HepG2 (cell line): Measurements from ENCODE around the gene SLC16A11. TPM values are rescaled to one million over a fixed set of nuclear protein-coding genes. Genes with fewer than 3 reads are reported as not detected.
A peak's percentile ranks its signal among the peaks of the same experiment; 100 is the strongest.

ENCODE experiments used
- BRD4 ChIP-seq: sonication (generic); formaldehyde crosslinking; IDR thresholded peaks from 2 replicates; pipeline ENCODE4 v1.4.0; 2020; ENCODE audit warnings: missing genetic modification reagents
- PHB2 ChIP-seq: fragments of 450-650 bp; IDR thresholded peaks from 2 replicates; pipeline ENCODE4 v1.6.1; 2018; ENCODE audit not compliant: partially characterized antibody
- ZFAT ChIP-seq: sonication (generic); formaldehyde crosslinking; conservative IDR thresholded peaks from 2 replicates; pipeline ENCODE4 v1.8.1; 2023; ENCODE audit warnings: missing genetic modification reagents, inconsistent platforms
- ZNF235 ChIP-seq: sonication (generic); formaldehyde crosslinking; IDR thresholded peaks from 2 replicates; pipeline ENCODE4 v1.8.1; 2023; ENCODE audit warnings: mild to moderate bottlenecking, missing genetic modification reagents, borderline replicate concordance
- ZNF543 ChIP-seq: sonication (generic); formaldehyde crosslinking; IDR thresholded peaks from 2 replicates; pipeline ENCODE4 v1.4.0; 2020; ENCODE audit warnings: mild to moderate bottlenecking, missing genetic modification reagents
- ZNF550 ChIP-seq: sonication (generic); formaldehyde crosslinking; IDR thresholded peaks from 2 replicates; pipeline ENCODE4 v1.4.0; 2020; ENCODE audit warnings: mild to moderate bottlenecking, missing genetic modification reagents, borderline replicate concordance
- polyA plus RNA-seq, 8 experiments: library from polyadenylated mRNA; depleted of rRNA in 3 of 8; stranded (reverse) in 7 of 8; unstranded in 1 of 8; fragments of >200 nt; fragmentation: Illumina TruSeq in 4 of 8; extraction: Trizol in 4 of 8; gene quantifications; 2 replicates each; pipeline versions ENCODE4 v1.2.1 to v1.2.3, GENCODE V29; 2011 to 2016; ENCODE audit warnings: low read depth in 4 of 8, missing spikeins in 1 of 8, mixed read lengths in 1 of 8; ENCODE audit not compliant: insufficient read depth in 1 of 8
- total RNA-seq, 5 experiments: library from RNA; depleted of rRNA; stranded (reverse); fragments of >200 nt; fragmentation: Illumina TruSeq; extraction: Trizol; gene quantifications; 2 replicates each; pipeline ENCODE4 v1.2.3, GENCODE V29; 2016; ENCODE audit warnings: low read depth in 1 of 5
- TF ChIP-seq, protein P1 (sequence below): sonication (generic); formaldehyde crosslinking; IDR thresholded peaks from 2 replicates; pipeline ENCODE4 v1.5.1; 2020; ENCODE audit warnings: mild to moderate bottlenecking, missing genetic modification reagents, borderline replicate concordance
- TF ChIP-seq, protein P2 (sequence below): sonication (generic); formaldehyde crosslinking; IDR thresholded peaks from 2 replicates; pipeline ENCODE4 v1.5.1; 2020; ENCODE audit warnings: mild to moderate bottlenecking, missing genetic modification reagents, moderate library complexity
- TF ChIP-seq, protein P3 (sequence below): sonication (generic); formaldehyde crosslinking; IDR thresholded peaks from 2 replicates; pipeline ENCODE4 v1.9.0; 2021; ENCODE audit warnings: missing genetic modification reagents, borderline replicate concordance
- TF ChIP-seq, protein P4 (sequence below): sonication (generic); formaldehyde crosslinking; conservative IDR thresholded peaks from 2 replicates; pipeline ENCODE4 v1.4.0; 2020; ENCODE audit warnings: missing genetic modification reagents
- TF ChIP-seq, protein P5 (sequence below): sonication (generic); formaldehyde crosslinking; IDR thresholded peaks from 2 replicates; pipeline ENCODE4 v1.5.0; 2020; ENCODE audit warnings: mild to moderate bottlenecking, low read depth, missing genetic modification reagents, borderline replicate concordance
- TF ChIP-seq, protein P6 (sequence below): sonication (generic); formaldehyde crosslinking; IDR thresholded peaks from 2 replicates; pipeline ENCODE4 v1.5.0; 2020; ENCODE audit warnings: mild to moderate bottlenecking, missing genetic modification reagents, borderline replicate concordance

Gene SLC16A11
- total and polyA plus RNA-seq, 2 of the 13 experiments (the other 11 are each of a cell fraction or from before 2014, with no cell fraction given): not detected

DNA sequence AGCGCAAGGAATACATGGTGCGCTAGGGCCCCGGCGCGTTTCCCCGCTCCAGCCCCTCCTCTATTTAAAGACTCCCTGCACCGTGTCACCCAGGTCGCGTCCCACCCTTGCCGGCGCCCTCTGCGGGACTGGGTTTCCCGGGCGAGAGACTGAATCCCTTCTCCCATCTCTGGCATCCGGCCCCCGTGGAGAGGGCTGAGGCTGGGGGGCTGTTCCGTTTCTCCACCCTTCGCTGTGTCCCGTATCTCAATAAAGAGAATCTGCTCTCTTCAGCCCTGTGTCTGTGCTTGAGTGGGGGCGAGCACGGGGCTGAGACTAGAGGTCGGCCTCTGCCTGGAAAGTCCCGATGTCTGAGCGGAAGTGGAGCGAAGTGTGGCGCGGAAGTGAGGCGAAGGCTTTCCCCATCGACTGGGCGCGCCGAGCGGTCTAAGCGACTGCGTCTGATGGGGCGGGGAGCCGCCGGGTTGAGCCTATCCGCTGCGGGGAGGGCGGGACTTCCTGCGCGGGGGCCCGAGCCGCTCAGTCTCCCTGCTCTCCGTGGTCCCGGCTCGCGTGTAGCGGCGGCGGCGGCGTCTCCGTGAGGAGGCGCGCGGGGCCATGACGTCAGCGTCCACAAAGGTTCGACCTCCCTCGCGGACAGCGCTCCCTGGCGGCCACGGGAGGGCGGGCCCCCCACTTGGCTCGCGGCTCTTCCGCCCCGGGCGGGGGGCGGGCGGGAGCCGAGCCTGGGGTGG, 29.5 kb downstream of the SLC16A11 start (continued):
- TF ChIP-seq, protein P1, sequence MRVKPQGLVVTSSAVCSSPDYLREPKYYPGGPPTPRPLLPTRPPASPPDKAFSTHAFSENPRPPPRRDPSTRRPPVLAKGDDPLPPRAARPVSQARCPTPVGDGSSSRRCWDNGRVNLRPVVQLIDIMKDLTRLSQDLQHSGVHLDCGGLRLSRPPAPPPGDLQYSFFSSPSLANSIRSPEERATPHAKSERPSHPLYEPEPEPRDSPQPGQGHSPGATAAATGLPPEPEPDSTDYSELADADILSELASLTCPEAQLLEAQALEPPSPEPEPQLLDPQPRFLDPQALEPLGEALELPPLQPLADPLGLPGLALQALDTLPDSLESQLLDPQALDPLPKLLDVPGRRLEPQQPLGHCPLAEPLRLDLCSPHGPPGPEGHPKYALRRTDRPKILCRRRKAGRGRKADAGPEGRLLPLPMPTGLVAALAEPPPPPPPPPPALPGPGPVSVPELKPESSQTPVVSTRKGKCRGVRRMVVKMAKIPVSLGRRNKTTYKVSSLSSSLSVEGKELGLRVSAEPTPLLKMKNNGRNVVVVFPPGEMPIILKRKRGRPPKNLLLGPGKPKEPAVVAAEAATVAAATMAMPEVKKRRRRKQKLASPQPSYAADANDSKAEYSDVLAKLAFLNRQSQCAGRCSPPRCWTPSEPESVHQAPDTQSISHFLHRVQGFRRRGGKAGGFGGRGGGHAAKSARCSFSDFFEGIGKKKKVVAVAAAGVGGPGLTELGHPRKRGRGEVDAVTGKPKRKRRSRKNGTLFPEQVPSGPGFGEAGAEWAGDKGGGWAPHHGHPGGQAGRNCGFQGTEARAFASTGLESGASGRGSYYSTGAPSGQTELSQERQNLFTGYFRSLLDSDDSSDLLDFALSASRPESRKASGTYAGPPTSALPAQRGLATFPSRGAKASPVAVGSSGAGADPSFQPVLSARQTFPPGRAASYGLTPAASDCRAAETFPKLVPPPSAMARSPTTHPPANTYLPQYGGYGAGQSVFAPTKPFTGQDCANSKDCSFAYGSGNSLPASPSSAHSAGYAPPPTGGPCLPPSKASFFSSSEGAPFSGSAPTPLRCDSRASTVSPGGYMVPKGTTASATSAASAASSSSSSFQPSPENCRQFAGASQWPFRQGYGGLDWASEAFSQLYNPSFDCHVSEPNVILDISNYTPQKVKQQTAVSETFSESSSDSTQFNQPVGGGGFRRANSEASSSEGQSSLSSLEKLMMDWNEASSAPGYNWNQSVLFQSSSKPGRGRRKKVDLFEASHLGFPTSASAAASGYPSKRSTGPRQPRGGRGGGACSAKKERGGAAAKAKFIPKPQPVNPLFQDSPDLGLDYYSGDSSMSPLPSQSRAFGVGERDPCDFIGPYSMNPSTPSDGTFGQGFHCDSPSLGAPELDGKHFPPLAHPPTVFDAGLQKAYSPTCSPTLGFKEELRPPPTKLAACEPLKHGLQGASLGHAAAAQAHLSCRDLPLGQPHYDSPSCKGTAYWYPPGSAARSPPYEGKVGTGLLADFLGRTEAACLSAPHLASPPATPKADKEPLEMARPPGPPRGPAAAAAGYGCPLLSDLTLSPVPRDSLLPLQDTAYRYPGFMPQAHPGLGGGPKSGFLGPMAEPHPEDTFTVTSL (CRISPR knock-in tag): no peak
- TF ChIP-seq PHB2 (no peak), ZNF550 (0 out of 2 replicates have a peak, but pooled peaks have one; percentile 45), ZNF235 (CRISPR knock-in tag) (peak; percentile 60; the same call in 1 of the 2 replicates), ZFAT (no peak), ZNF543 (CRISPR knock-in tag) (0 out of 2 replicates have a peak, but pooled peaks have one; percentile 55), BRD4 (CRISPR knock-in tag) (no peak)
- TF ChIP-seq, protein P2, sequence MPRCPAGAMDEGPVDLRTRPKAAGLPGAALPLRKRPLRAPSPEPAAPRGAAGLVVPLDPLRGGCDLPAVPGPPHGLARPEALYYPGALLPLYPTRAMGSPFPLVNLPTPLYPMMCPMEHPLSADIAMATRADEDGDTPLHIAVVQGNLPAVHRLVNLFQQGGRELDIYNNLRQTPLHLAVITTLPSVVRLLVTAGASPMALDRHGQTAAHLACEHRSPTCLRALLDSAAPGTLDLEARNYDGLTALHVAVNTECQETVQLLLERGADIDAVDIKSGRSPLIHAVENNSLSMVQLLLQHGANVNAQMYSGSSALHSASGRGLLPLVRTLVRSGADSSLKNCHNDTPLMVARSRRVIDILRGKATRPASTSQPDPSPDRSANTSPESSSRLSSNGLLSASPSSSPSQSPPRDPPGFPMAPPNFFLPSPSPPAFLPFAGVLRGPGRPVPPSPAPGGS (CRISPR knock-in tag): 0 out of 2 replicates have a peak, but pooled peaks have one; percentile 37
- TF ChIP-seq, protein P3, sequence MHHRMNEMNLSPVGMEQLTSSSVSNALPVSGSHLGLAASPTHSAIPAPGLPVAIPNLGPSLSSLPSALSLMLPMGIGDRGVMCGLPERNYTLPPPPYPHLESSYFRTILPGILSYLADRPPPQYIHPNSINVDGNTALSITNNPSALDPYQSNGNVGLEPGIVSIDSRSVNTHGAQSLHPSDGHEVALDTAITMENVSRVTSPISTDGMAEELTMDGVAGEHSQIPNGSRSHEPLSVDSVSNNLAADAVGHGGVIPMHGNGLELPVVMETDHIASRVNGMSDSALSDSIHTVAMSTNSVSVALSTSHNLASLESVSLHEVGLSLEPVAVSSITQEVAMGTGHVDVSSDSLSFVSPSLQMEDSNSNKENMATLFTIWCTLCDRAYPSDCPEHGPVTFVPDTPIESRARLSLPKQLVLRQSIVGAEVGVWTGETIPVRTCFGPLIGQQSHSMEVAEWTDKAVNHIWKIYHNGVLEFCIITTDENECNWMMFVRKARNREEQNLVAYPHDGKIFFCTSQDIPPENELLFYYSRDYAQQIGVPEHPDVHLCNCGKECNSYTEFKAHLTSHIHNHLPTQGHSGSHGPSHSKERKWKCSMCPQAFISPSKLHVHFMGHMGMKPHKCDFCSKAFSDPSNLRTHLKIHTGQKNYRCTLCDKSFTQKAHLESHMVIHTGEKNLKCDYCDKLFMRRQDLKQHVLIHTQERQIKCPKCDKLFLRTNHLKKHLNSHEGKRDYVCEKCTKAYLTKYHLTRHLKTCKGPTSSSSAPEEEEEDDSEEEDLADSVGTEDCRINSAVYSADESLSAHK (CRISPR knock-in tag): 0 out of 2 replicates have a peak, but pooled peaks have one; percentile 23
- TF ChIP-seq, protein P4, sequence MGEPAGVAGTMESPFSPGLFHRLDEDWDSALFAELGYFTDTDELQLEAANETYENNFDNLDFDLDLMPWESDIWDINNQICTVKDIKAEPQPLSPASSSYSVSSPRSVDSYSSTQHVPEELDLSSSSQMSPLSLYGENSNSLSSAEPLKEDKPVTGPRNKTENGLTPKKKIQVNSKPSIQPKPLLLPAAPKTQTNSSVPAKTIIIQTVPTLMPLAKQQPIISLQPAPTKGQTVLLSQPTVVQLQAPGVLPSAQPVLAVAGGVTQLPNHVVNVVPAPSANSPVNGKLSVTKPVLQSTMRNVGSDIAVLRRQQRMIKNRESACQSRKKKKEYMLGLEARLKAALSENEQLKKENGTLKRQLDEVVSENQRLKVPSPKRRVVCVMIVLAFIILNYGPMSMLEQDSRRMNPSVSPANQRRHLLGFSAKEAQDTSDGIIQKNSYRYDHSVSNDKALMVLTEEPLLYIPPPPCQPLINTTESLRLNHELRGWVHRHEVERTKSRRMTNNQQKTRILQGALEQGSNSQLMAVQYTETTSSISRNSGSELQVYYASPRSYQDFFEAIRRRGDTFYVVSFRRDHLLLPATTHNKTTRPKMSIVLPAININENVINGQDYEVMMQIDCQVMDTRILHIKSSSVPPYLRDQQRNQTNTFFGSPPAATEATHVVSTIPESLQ: 0 out of 2 replicates have a peak, but pooled peaks have one; percentile 33
- TF ChIP-seq, protein P5, sequence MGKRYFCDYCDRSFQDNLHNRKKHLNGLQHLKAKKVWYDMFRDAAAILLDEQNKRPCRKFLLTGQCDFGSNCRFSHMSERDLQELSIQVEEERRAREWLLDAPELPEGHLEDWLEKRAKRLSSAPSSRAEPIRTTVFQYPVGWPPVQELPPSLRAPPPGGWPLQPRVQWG (CRISPR knock-in tag): no peak
- TF ChIP-seq, protein P6, sequence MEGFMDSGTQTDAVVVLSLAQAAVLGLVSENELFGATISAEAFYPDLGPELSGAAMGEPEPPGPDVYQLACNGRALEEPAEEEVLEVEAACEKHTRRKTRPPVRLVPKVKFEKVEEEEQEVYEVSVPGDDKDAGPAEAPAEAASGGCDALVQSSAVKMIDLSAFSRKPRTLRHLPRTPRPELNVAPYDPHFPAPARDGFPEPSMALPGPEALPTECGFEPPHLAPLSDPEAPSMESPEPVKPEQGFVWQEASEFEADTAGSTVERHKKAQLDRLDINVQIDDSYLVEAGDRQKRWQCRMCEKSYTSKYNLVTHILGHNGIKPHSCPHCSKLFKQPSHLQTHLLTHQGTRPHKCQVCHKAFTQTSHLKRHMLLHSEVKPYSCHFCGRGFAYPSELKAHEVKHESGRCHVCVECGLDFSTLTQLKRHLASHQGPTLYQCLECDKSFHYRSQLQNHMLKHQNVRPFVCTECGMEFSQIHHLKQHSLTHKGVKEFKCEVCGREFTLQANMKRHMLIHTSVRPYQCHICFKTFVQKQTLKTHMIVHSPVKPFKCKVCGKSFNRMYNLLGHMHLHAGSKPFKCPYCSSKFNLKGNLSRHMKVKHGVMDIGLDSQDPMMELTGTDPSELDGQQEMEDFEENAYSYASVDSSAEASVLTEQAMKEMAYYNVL (CRISPR knock-in tag): peak; percentile 61; the same call in 1 of the 2 replicates
